Activated effector memory CD4-positive, alpha-beta T cell treated with anti-CD3 and anti-CD28 coated beads, Interleukin-2, amount 50 U/mL, for 16 hours (primary cell): Measurements from ENCODE around the gene CISD1.
A peak's percentile ranks its signal among the peaks of the same experiment; 100 is the strongest.

ENCODE experiments used
- DNase-seq: peaks from one replicate; pipeline ENCODE4 v3.0.0-alpha.2; 2020

Gene CISD1

DNA sequence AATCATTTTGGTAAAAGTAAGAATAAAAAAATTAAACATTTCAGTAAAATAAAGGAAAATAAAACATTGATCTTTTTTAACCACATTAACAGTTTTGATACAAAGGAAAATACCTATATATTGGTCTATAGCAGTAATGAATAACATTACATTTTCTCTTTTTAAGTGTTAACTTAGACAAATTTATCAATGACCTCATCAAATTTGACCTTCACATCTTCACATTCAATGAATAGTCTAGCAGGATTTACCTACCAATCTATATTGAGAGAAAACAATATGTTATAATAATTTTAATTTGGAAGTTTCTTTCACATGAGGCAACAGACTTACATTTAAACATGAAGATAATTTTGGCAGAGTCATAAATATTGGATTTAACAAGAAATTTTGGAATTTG lies 47.9 kb downstream of the CISD1 start:
- DNase-seq: no peak

DNA sequence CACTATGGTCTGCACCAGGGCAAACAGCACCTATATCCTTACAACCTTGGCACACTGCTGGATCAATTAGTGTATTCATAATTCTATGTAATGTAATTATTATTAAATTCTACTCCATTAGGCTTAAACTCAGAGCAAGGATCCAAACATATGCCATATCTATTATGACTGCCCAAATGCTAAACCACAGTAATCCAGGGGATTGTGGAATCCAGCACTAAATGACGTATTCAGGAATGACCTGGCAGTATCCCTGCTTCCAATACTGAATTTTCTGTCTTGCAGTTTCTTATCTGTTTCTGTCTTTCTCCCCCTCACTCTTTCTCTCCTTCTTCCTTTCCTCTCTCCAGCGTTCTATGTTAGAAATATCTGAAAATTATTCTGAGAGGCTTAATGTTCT lies 49.4 kb downstream of the CISD1 start:
- no peak for DNase-seq

DNA sequence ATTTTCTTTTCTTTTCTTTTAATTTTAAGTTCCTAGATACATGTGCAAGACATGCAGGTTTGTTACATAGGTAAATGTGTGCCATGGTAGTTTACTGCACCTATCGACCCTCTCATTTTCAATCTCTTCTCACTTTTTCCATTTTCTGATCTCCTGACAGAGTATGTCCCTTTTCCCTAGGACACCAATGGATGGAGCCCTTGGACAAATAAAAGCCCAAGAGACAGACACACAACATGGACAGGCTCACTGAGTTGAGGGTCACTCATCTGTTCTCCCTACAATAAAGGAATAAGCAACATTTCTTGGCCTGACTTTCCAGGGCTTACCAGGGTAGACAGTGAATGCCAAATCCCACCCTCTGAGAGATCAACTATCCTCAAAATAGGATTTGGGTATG lies 50.6 kb downstream of the CISD1 start:
- DNase-seq: no peak

DNA sequence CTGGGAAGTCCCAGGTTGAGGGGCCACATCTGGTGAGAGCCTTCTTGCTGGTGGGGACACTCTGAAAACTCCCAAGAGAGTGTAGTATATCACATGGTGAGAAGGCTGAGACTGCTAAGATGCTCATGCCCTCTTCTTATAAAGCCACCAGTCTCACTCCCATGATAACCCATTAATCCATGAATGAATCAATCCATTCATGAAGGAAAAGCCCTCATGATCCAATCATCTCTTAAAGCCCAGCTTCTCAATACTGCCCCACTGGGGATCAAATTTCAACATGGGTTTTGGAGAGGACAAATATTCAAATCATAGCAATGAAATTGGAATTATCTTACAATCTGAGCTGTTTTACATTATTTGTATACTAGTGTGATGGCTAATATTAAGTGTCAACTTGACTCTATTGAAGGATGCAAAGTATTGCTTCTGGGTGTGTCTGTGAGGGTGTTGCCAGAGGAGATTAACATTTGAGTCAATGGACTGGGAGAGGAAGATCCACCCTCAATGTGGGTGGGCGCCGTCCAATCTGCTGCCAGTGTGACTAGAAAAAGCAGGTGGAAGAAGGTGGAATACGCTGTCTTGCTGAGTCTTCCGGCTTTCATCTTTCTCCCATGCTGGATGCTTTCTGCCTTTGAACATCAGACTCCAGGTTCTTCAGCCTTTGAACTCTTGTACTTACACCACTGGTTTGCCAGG lies 51.5 kb downstream of the CISD1 start:
- DNase-seq: no peak

DNA sequence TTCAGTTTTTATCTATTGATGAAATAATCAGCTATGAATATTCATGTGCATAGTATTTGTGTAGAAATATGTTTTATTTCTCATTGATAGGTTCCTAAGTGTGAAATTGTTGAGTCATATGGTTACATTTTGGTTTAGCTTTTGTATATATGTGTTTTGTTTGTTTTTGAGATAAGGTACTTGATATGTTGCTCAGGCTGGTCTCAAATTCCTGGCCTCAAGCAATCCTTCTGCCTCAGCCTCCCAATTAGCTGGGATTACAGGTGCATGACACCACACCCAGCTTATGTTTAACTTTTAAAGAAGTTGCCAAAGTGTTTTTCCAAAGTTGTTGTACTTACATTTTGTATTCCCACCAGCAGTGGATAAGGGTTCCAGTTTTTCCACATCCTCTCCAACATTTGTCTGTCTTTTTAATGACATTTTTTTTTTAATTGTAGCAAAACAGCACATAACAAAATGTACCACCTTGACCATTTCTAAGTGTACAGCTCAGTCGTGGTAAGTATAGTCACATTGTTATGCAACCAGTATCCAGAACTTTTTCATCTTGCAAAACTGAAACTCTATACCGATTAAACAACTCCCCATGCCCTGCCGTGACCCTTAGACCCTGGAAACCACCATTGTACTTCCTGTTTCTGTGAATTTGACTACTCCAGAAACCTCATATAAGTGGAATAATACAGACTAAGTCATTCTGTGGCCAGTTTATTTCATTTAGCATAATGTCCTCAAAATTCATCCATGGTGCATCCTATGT lies 53.3 kb downstream of the CISD1 start:
- no peak for DNase-seq

DNA sequence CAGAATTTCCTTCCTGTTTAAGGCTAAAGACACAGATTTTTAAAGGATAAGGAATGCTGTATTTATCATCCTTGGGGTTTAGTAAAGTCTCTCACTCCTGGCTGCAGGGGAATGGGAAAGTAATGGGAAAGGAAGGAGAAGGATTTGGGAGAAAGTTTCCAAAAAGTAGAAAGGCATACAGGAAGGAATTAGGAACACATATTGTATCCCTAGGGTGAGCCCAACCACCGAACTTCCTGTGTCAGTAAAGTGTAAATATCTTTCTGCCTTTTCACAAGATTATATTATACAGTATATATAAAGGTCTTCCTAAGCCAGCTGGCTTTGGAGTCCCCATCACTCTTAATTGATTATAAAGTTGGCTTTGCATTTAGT lies 53.9 kb downstream of the CISD1 start:
- no peak for DNase-seq

GRCh38 chr10:58326967-58327381 lies 58.0 kb downstream of the CISD1 start:
- DNase-seq: no peak

- DNase-seq: no peak
Measured at GRCh38 chr10:58328233-58328632, 59.3 kb downstream of the CISD1 start.

DNA sequence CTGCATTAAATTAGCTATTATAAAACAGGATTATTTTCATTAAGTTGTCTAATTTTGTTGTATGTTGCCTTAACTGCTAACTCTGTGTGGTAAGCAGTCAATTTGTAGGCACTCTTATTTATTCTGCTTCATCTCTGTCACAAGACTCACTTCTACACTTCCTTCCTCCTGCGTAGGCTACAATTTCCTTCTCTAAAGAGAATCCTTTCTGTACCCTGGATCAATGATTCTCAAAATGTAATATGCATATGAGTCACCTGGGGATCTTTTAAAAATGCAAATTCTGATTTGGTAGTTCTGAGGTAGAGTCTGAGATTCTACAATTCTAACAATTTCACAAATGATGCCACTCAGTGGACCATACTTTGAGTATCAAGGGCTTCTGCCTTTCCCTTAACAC lies 61.5 kb downstream of the CISD1 start:
- DNase-seq: no peak

DNA sequence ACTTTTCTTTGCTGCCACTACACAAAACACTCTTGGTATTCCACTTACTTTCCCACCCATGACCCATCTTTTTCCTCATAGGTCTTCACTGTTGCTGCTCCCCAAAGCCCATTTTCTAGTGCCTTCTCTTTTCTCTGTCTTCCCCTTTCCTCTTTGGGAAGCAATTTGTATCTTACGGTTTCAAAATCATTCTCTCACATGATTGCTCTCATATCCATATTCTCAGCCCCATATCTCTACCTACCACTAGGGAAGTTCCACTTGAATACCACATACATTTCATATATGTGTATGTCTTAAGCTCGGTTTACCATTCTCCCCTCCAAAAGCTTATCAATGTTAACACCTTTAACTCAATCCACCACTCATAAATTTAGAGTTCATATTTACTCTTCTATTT lies 62.7 kb downstream of the CISD1 start:
- DNase-seq: no peak

DNA sequence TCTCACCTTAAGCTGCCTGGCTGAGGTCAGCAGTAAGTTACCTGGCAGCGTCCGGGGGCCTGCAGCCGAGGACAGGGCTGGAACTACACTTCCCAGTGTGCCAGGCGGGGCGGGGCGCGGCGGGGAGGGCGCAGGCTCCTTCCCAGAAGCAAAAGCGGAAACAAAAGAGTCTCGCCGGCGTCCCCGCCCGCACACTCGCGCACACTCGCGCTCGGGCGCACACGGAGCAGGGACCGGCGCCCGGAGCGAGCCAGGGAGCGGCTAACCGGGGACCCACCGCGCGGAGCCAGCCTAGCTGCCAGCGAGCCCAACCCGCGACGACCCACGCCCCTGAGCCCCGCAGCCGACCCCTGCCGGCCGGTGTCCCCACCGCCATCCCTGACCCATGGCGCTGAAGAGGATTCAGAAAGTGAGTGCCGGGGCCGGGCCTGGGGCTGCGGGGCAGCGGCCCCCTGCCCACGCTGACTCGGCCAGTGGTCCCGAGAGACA lies 65.9 kb downstream of the CISD1 start, which contains the start of gene UBE2D1:
Gene UBE2D1, plus strand, starts transcription at position 190 of the 489 bp plus-strand sequence. Its CDS starts 196 bp downstream, at position 386.
- DNase-seq: peak; percentile 93

- DNase-seq: peak; percentile 65
Measured at GRCh38 chr10:58335306-58336005, 66.5 kb downstream of the CISD1 start.

GRCh38 chr10:58336242-58336641 lies 67.3 kb downstream of the CISD1 start:
- DNase-seq: no peak
